GM21367 (cell line): ENCODE measurements around the gene TRIM44.
"Not testable (repeated sequence)": the region's sequence is repeated elsewhere in the genome, so short reads cannot be mapped to it uniquely, and the experiment has no call there.

Source experiments
- ATAC-seq: cut with Tn5 transposase; IDR thresholded peaks from one replicate; pipeline ENCODE4 v1.9.1; 2021; ENCODE audit not compliant: unreplicated experiment

TRIM44 gene

GRCh38 chr11:35811783-35812182 is 149.2 kb downstream of the TRIM44 start:
- ATAC-seq, result peak; percentile 53

DNA sequence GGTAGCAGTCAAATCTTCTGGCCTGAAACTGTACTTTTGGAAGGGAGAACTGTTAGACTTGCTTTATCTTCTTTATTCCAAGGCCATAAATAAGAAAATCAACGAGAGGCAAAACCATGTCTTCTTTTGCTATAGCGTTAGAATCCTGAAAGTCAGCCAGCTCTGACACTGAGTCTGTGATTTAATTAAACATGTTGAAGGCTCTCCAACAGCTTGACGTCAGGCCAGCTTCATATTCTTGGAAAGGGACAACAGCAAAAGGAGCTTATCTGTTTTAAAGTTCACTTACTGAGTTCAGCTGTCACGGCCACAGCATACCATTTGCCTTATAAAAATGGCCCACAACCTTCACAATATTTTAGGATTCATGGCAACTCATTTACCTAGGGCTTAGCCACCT is 150.3 kb downstream of the TRIM44 start:
- ATAC-seq, result no peak

DNA sequence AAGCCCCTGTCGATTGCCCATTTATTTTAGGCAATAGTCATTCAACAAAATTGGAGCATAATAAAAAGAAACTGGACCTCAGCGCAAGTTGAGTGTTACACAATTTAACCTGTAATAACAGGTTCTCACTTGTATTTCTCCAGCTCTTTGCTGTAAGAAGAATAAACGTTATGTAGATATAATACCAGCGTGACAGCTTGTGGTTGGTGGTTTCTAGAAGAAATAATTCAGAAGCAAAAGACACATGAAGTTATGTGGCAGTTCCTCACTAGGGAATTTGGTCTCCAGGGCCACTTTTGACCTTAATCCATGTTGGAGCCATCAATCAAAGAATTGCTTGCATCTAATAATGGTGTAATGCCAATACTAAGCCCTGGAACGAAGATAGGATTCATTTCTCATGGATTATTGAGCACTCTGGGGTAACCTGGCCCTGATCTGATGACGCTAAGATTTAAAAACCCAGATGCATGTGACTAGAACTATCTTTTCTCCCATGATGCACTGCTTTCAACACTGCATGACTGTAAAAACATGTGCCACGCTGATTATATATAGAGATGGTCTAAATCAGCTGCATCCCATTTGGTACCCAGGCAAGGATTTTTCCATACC is 151.6 kb downstream of the TRIM44 start:
- ATAC-seq, result no peak

DNA sequence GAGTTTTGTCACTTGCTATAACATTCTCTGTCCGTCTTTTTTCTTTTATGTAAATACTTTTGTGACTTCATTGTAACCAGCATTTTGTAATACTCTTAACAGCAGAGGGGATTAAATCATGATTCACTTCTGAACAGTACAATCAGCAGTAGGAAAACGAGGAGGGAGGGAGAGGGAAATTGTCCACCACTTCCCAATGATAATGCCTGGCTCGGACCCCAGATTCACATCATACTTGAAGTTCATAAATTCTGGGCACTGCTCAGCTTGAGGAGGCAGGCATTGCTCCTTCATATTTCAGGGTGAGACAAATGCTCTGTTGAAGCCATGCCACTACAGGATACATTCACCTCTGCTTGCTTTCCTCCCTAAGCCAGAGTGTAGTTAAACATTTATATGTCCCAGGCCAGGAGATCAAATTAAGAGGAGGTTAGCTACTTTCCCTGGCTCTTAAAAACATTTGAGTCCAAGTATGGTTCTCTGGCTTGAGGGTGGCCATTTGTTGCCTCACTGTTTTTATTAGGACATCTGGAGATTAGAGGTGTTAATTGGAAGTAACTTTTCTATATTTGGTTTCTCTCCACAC is 152.2 kb downstream of the TRIM44 start:
- no peak for ATAC-seq

GRCh38 chr11:35815556-35816315 is 153.2 kb downstream of the TRIM44 start:
- no peak for ATAC-seq

GRCh38 chr11:35820614-35821013 is 158.0 kb downstream of the TRIM44 start:
- ATAC-seq, result no peak

GRCh38 chr11:35822815-35823495 is 160.4 kb downstream of the TRIM44 start:
- ATAC-seq, result no peak

- ATAC-seq, result no peak
Observed at GRCh38 chr11:35823742-35824298, 161.2 kb downstream of the TRIM44 start.

DNA sequence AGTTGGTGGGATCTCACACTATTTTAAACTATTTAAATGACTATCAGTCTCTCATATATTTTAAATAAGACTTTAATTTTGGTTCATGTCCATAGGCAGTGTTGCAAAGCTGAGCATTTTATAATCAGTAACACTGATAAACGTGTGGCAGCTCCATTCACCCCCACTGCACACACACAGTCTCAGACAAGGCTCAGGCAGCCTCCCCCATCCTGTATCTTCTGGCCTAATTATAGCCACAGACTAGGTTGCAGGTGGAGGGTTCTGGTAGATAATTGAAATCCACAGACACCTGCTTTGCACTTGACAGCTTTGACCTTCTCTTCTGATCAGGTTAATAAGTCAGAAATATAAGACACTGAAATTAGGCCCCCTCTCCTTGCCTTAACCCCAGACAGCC is 162.8 kb downstream of the TRIM44 start:
- no peak for ATAC-seq

GRCh38 chr11:35826006-35826405 is 163.4 kb downstream of the TRIM44 start:
- no peak for ATAC-seq

GRCh38 chr11:35826949-35827348 is 164.4 kb downstream of the TRIM44 start:
- no peak for ATAC-seq

DNA sequence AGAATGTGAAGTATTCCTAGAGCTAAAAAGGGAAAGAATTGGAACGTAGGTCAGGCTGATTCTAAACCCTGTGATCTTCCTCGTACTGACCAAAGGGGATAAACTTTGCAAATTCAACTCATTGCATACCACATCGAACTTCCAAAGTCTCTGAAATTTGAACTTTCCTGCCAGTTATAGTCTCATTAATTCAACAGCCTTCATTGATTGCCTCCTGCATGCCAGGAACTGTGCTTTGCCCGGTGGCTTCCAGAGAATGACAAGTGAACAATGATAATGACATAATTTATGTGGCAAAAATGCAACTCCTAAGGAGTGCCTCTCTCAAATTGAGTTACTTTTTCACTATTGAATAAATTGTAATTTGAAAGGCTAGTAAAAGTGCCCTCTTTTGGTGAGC is 173.6 kb downstream of the TRIM44 start:
- ATAC-seq, result no peak

DNA sequence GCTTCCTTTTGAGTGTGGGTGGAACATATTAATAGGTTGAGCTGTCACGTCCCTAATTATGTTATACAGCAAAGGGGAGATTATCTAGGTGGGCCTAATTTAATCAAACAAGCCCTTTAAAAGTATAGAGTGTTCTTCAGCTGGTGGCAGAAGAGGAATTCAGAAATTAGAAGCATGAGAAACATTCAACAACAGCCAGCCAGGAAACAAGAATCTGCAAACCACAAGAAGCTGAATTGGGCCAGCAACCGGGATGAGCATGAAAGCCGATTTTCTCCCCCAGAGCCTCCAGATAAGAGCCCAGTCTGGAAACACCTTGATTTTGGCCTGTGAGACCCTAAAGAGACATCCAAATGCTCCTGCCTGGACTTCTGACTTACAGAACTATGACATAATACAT is 175.5 kb downstream of the TRIM44 start:
- ATAC-seq, result no peak

DNA sequence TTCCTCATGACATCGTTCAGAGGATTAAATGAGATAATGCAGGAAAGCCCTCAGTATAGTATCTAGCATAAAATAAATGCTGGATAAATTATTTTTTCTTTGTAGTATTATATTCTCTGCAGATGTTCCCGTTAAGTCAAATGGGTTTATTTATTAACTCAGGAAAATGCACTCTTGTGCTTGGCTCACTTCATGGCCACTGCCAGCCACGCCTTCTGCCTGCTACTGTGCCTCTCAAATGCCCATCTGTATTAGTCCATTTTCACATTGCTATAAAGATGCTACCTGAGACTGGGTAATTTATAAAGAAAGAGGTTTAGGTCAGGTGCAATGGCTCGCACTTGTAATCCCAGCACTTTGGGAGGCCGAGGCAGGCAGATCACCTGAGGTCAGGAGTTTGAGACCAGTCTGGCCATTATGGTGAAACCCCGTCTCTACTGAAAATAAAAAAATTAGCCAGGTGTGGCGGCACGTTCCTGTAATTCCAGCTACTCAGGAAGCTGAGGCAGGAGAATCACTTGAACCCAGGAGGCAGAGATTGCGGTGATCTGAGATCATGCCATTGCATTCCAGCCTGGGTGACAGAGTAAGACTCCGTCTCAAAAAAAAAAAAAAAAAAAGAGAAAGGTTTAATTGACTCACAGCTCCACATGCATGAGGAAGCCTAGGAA is 176.3 kb downstream of the TRIM44 start:
- ATAC-seq, result not testable (repeated sequence)

GRCh38 chr11:35839368-35840161 is 177.0 kb downstream of the TRIM44 start:
- ATAC-seq, result no peak

- no peak for ATAC-seq
Observed at GRCh38 chr11:35841733-35842132, 179.2 kb downstream of the TRIM44 start.

DNA sequence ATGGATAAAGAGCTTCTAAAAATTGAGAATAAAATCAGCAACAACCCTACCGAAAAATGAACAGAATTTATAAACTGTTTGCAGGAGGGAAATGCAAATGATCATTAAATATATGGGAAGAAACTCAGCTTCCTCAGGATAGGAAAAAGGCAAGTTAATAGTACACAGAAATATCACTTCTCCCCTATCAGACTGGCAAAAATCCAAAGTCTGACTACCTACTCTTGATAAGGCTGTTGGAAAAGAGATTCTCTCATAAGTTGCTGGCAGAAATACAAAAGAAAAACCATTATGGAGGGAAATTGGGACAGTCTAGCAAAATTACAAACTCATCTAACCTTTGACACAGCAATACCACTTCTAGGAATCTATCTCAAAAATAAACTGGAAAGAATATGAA is 180.4 kb downstream of the TRIM44 start:
- ATAC-seq, result no peak

DNA sequence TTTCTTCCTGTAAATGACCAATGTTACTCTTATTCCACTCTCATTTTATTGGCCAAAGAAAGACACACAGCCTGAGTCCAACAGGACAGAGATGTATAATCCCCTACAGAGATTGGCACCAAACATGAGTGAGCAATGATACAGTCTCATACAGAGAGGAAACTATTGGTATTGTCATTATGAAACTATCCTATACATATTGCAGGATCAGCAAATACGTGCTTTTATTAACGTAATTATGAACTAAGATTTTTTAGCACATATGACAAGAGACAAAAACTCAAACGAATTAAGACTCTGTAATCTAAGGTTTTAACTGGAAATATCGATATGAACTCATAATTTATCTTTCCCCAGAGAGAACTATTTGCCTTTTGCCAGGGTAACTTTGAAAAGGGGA is 182.0 kb downstream of the TRIM44 start:
- ATAC-seq, result no peak

- ATAC-seq, result no peak
Observed at GRCh38 chr11:35845860-35846259, 183.3 kb downstream of the TRIM44 start.

GRCh38 chr11:35846874-35847273 is 184.3 kb downstream of the TRIM44 start:
- no peak for ATAC-seq
